Right ventricle myocardium inferior (tissue), 1 donor: ENCODE data around the gene RASAL1. TPM values are rescaled to one million over a fixed set of nuclear protein-coding genes. Genes with fewer than 3 reads are reported as not detected.

Experiments used
- ATAC-seq: fragments of 200-7000 bp; cut with Tn5 transposase; one replicate; pipeline ENCODE4 v1.9.1; 2020; ENCODE audit warnings: mild to moderate bottlenecking, moderate library complexity
- DNase-seq: peaks from one replicate; pipeline ENCODE4 v3.0.0; 2021; ENCODE audit errors: missing footprints
- intact Hi-C: fragments of 100-400 bp; cut with DNase I; formaldehyde crosslinking; loops from one replicate; pipeline ENCODE4 v1.11.0; 2022
- long read RNA-seq: library from polyadenylated mRNA; unstranded; transcript quantifications from one replicate; pipeline ENCODE4 v2.0.0, GENCODE V29; 2021
- total RNA-seq: library from RNA; stranded (reverse); fragmentation: NEBNext Ultra II Directional; extraction: Animal tissue kit (Norgen Biotek cat#: 25700); gene quantifications from one replicate; pipeline ENCODE4 v1.2.1, GENCODE V29; 2021
- donor health status: DM: no; HTN: yes; CAD: no; lungs with severe emphysema.

RASAL1 gene
- not detected for total RNA-seq
- long read RNA-seq, result 0 reads

- intact Hi-C loops, result no loop called here
- no peak for ATAC-seq
- DNase-seq, result no peak
These were observed at the start of gene RASAL1 for GRCh38 chr12:113135178-113136127. Gene RASAL1, minus strand, starts transcription at chr12:113135761. Its CDS starts 299 bp downstream, at chr12:113135462.

GRCh38 chr12:113184900-113185179, 49.3 kb upstream of the RASAL1 start:
- DNase-seq (peak; percentile 93), ATAC-seq (peak; percentile 92)
- intact Hi-C loops, result no loop called here

- intact Hi-C loops, result no loop called here
- DNase-seq, result peak; percentile 78
- peak; percentile 47 for ATAC-seq
These were observed 48.7 kb upstream of the RASAL1 start for GRCh38 chr12:113184098-113184899.

- intact Hi-C loops, result no loop called here
- no peak for ATAC-seq
- no peak for DNase-seq
These were observed 47.5 kb upstream of the RASAL1 start for GRCh38 chr12:113183030-113183589.

GRCh38 chr12:113181975-113182374, 46.4 kb upstream of the RASAL1 start:
- no peak for DNase-seq
- ATAC-seq, result no peak
- intact Hi-C loops, result no loop called here

- no peak for ATAC-seq
- DNase-seq, result no peak
- intact Hi-C loops, result no loop called here
These were observed 44.8 kb upstream of the RASAL1 start for GRCh38 chr12:113180333-113180732.

DNA sequence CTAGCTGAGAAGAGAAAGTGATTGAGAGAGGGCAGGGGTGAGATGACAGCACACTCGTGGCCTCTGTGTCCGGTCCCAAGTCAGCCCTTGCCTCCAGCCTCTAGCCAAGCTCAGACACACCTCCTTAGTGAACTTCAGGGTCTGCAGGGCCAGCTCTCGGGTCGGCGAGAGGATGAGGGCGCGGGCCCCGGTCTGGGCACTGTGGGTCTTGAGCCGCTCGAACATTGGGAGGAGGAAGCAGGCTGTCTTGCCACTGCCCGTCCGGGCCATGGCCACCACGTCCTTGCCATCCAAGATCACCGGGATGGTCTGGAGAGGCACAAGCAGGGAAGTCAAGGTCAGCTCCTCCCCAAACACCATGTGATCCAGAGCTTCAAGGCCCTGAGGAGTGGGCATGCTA, 43.5 kb upstream of the RASAL1 start:
- intact Hi-C loops, result no loop called here
- no peak for DNase-seq
- no peak for ATAC-seq

- ATAC-seq (peak; percentile 69), DNase-seq (peak; percentile 84)
- intact Hi-C loops, result loop anchor here (1.0 kb wide), 1 partner anchor 126 kb away; no protein-coding TSS in a partner anchor
These were observed 39.2 kb upstream of the RASAL1 start for GRCh38 chr12:113174461-113175384.

DNA sequence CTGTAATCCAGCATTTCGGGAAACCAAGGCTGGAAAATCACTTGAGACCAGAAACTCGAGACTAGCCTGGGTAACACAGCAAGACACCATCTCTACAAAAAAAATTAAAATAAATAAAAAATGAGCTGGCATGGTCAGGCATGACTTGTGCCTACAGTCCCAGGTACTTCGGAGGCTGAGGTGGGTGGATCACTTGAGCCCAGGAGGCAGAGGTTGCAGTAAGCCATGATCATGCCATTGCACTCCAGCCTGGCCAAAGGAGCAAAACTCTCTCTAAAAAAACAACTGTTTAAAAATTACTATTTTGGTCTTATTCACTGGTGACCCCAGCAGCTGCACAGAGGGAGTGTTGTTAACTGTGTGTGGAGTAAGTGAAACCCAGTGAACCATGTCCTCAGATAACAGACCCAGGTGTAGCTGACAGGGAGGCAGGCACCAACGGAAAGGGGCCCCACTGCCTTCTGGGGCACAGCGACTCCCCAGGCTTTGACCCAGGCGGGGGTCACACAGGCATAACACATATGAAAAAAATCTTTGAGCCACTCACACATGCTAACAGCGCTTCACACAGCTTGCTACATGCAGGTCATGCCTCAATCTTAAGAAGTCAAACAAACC, 37.6 kb upstream of the RASAL1 start:
- intact Hi-C loops, result no loop called here
- DNase-seq, result no peak
- ATAC-seq, result no peak

- DNase-seq (no peak), ATAC-seq (no peak)
- intact Hi-C loops, result no loop called here
These were observed 36.6 kb upstream of the RASAL1 start for GRCh38 chr12:113172185-113172584.

- no peak for DNase-seq
- intact Hi-C loops, result no loop called here
- ATAC-seq, result no peak
These were observed 36.0 kb upstream of the RASAL1 start for GRCh38 chr12:113171543-113171942.

DNA sequence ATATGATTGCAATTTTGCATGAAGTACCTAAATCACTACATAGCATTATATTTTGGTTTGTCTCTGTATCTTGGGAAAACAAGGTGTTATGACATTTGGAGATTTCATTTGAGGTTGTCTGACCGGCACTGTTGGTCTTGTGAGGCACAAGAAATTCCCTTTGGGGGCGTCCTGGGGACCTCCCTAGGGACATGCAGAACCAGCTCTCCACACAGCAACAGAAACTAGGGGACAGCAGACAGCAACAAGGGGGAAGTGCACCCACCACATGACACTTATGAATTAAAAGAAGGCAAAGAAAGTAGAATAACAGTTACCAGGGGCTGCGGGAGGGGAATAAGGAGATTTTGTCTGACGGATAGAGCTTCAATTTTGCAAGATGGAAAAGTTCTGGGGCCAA, 35.4 kb upstream of the RASAL1 start:
- intact Hi-C loops, result no loop called here
- ATAC-seq, result no peak
- no peak for DNase-seq

DNA sequence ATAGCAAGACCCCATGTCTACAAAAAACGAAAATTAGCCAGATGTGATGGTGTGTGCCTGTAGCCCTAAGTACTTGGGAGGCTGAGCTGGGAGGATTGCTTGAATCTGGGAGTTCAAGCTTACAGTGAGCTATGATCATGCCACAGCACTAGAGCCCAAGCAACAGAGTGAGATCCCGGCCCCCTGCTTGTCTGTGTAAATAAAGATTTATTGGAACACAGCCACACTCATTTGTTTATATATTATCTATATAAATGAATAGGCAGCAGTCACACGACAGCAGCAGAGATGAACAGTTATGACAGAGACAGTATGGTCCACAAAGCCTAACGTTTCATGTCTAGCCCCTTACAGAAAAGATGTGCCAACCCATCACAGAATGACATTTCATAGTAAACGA, 34.9 kb upstream of the RASAL1 start:
- intact Hi-C loops, result no loop called here
- ATAC-seq (no peak), DNase-seq (no peak)

GRCh38 chr12:113169697-113170096, 34.1 kb upstream of the RASAL1 start:
- no peak for ATAC-seq
- intact Hi-C loops, result no loop called here
- DNase-seq, result no peak

DNA sequence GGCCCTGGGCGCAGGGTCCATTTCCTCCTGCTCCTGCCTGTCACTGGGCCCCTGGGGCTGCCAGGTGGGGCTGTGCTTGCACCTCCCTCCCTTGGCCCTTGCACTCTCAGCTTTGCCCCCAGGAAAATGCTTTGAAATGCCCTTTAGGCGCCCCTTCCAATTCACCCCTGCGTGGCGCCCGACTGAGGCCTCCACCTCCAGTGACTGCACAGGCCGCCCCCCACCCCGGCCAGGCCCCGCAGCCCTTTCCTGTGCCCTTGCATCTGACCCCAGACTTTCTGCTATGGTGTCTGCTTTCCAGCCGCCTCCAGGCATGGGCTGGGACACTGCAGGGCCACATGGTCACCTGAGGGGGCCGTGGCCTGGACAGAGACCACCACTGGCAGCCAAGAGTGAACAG, 32.3 kb upstream of the RASAL1 start:
- DNase-seq, result no peak
- ATAC-seq, result no peak

GRCh38 chr12:113165521-113166450, 30.2 kb upstream of the RASAL1 start:
- intact Hi-C loops, result no loop called here
- no peak for ATAC-seq
- no peak for DNase-seq

More for the DNA sequence above, 32.3 kb upstream of the RASAL1 start:
- intact Hi-C loops, result no loop called here

DNA sequence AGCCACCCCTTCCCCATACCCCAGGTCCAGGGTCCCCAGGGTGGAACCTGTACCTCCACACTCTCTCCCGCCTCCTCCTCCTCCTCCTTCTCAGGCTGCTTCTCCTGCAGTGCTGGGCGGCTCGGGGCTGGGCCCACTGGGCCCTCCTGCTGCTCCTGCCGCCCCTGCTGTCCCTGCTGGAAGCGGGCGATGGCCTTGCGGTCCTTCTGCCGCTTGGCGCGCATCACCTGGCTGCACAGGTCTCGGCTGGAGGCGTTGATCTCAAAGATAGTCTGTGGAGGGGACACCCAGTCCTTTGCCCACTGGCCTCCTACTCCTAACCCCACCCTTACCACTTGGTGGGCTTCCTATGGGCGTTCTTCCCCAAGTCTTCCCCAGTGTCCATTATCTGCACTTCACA, 28.5 kb upstream of the RASAL1 start:
- intact Hi-C loops, result no loop called here
- DNase-seq (peak; percentile 16), ATAC-seq (no peak)
